ENCODE data around the gene VAMP2.

Gene VAMP2

GRCh38 chr17:8162233-8162996 is at the start of gene VAMP2:
Gene VAMP2 (minus strand): TSS chr17:8162948. CDS start chr17:8162879, 69 bp downstream.
- peak; percentile 84 for DNase-seq

- DNase-seq, result peak; percentile 47
Observed at GRCh38 chr17:8210761-8211458, 48.2 kb upstream of the VAMP2 start.

- DNase-seq, result peak; percentile 98
Observed at GRCh38 chr17:8209907-8210760, 47.4 kb upstream of the VAMP2 start, which contains the start of gene AURKB. Gene AURKB (minus strand): TSS chr17:8210575. CDS start chr17:8210224, 351 bp downstream.

GRCh38 chr17:8206536-8206935 is 43.8 kb upstream of the VAMP2 start:
- DNase-seq, result no peak

GRCh38 chr17:8204761-8205555 is 42.2 kb upstream of the VAMP2 start:
- no peak for DNase-seq

- DNase-seq, result peak; percentile 90
Observed at GRCh38 chr17:8192070-8192815, 29.5 kb upstream of the VAMP2 start.

GRCh38 chr17:8190506-8190905 is 27.8 kb upstream of the VAMP2 start:
- no peak for DNase-seq

GRCh38 chr17:8189711-8190477 is 27.1 kb upstream of the VAMP2 start, which contains the start of gene BORCS6:
Gene BORCS6 (minus strand): TSS chr17:8190180. CDS start chr17:8190140, 40 bp downstream.
- DNase-seq, result peak; percentile 99

GRCh38 chr17:8189041-8189710 is 26.4 kb upstream of the VAMP2 start:
- peak; percentile 36 for DNase-seq

- no peak for DNase-seq
Observed at GRCh38 chr17:8188263-8188839, 25.6 kb upstream of the VAMP2 start.

GRCh38 chr17:8187517-8188262 is 24.9 kb upstream of the VAMP2 start:
- peak; percentile 97 for DNase-seq

- peak; percentile 97 for DNase-seq
Observed at GRCh38 chr17:8186787-8187516, 24.2 kb upstream of the VAMP2 start.

- DNase-seq, result no peak
Observed at GRCh38 chr17:8186446-8186786, 23.7 kb upstream of the VAMP2 start.

- peak; percentile 92 for DNase-seq
Observed at GRCh38 chr17:8185582-8186445, 23.1 kb upstream of the VAMP2 start.

- no peak for DNase-seq
Observed at GRCh38 chr17:8176998-8177731, 14.4 kb upstream of the VAMP2 start.

GRCh38 chr17:8176197-8176940 is 13.6 kb upstream of the VAMP2 start, which contains the start of gene TMEM107:
Gene TMEM107 (minus strand): TSS chr17:8176380. CDS start chr17:8176286, 94 bp downstream.
- DNase-seq, result peak; percentile 93

Measured in activated CD4-positive, alpha-beta T cell treated with anti-CD3 and anti-CD28 coated beads, Interleukin-10, Interleukin-2, amounts not matched to agents 100 ng/mL and 50 ng/mL, durations not matched to agents 16 hours and 8 hours (primary cell).